ENCODE measurements around the gene ASL.
"Not testable (repeated sequence)": the region's sequence is repeated elsewhere in the genome, so short reads cannot be mapped to it uniquely, and the experiment has no call there.

Gene ASL

GRCh38 chr7:66075590-66076461 lies at the start of gene ASL:
Gene ASL, plus strand, starts transcription at chr7:66075819. Its CDS starts 263 bp downstream, at chr7:66076082.
- DNase-seq = peak; percentile 32 to 96 (median 90)

- not testable (repeated sequence) for DNase-seq
Observed at GRCh38 chr7:66028342-66028741, 47.3 kb upstream of the ASL start.

GRCh38 chr7:66033471-66034385 lies 41.9 kb upstream of the ASL start:
- DNase-seq = no peak

GRCh38 chr7:66034436-66035010 lies 41.1 kb upstream of the ASL start:
- DNase-seq = not testable (repeated sequence)

- DNase-seq = no peak
Observed at GRCh38 chr7:66036382-66036781, 39.2 kb upstream of the ASL start.

GRCh38 chr7:66036788-66037187 lies 38.8 kb upstream of the ASL start:
- DNase-seq = no peak

- no peak for DNase-seq
Observed at GRCh38 chr7:66039094-66039670, 36.4 kb upstream of the ASL start.

GRCh38 chr7:66043681-66044497 lies 31.7 kb upstream of the ASL start:
- peak in 36 of 51 donors; percentile 1 to 57 (median 16) for DNase-seq

- DNase-seq = not testable (repeated sequence)
Observed at GRCh38 chr7:66044498-66044854, 31.1 kb upstream of the ASL start.

- DNase-seq = no peak
Observed at GRCh38 chr7:66047426-66047825, 28.2 kb upstream of the ASL start.

GRCh38 chr7:66049886-66050285 lies 25.7 kb upstream of the ASL start:
- DNase-seq = not testable (repeated sequence)

GRCh38 chr7:66050337-66050957 lies 25.2 kb upstream of the ASL start:
- DNase-seq = no peak

- no peak for DNase-seq
Observed at GRCh38 chr7:66050990-66051448, 24.6 kb upstream of the ASL start.

GRCh38 chr7:66052447-66052846 lies 23.2 kb upstream of the ASL start:
- DNase-seq = no peak

- DNase-seq = no peak
Observed at GRCh38 chr7:66054063-66054462, 21.6 kb upstream of the ASL start.

GRCh38 chr7:66055321-66055956 lies 20.2 kb upstream of the ASL start:
- no peak for DNase-seq

- no peak for DNase-seq
Observed at GRCh38 chr7:66060796-66061195, 14.8 kb upstream of the ASL start.

GRCh38 chr7:66069732-66070131 lies 5.9 kb upstream of the ASL start:
- DNase-seq = no peak

GRCh38 chr7:66070222-66070621 lies 5.4 kb upstream of the ASL start:
- no peak for DNase-seq

- DNase-seq = peak in 1 of 51 donors; percentile 4
Observed at GRCh38 chr7:66072208-66072607, 3.4 kb upstream of the ASL start.
